ENCODE measurements around the gene PSEN2. TPM values are rescaled to one million over a fixed set of nuclear protein-coding genes. Genes with fewer than 3 reads are reported as not detected.

The PSEN2 gene
- total and polyA plus RNA-seq, 10 of the 15 experiments (the other 5 are each of a cell fraction or from before 2014, with no cell fraction given), result 0.90 to 13.3 (median 7.0) TPM

- TF ChIP-seq NR2C2 (IDR thresholded peaks at IDR 0.05; ENCODE audit: borderline replicate concordance, control insufficient read depth, insufficient read length, low read depth) (no peak), WRNIP1 (IDR thresholded peaks at IDR 0.05; ENCODE audit: borderline replicate concordance, low read depth, low read length) (0 out of 2 replicates have a peak, but pooled peaks have one; percentile 0), SIX5 (IDR thresholded peaks at IDR 0.05; ENCODE audit: low read depth, low read length, severe bottlenecking) (no peak), BMI1 (IDR thresholded peaks at IDR 0.05; ENCODE audit: borderline replicate concordance) (no peak), BCL11A (IDR thresholded peaks at IDR 0.05; ENCODE audit: low read depth, low read length) (0 out of 2 replicates have a peak, but pooled peaks have one; percentile 21), JUND (IDR thresholded peaks at IDR 0.05; ENCODE audit: low read depth, low read length) (no peak), FOXK2 (IDR thresholded peaks at IDR 0.05) (no peak), PBX3 (IDR thresholded peaks at IDR 0.05; ENCODE audit: insufficient replicate concordance, low read depth, low read length) (no peak), BHLHE40 (IDR thresholded peaks at IDR 0.05; ENCODE audit: borderline replicate concordance in 1 of 2, low read depth in 2 of 2, low read length in 1 of 2) (peak in 1 of 2 experiments; percentile 57; a peak in 2 of 4 replicates)
- TF ChIP-seq, protein P1, sequence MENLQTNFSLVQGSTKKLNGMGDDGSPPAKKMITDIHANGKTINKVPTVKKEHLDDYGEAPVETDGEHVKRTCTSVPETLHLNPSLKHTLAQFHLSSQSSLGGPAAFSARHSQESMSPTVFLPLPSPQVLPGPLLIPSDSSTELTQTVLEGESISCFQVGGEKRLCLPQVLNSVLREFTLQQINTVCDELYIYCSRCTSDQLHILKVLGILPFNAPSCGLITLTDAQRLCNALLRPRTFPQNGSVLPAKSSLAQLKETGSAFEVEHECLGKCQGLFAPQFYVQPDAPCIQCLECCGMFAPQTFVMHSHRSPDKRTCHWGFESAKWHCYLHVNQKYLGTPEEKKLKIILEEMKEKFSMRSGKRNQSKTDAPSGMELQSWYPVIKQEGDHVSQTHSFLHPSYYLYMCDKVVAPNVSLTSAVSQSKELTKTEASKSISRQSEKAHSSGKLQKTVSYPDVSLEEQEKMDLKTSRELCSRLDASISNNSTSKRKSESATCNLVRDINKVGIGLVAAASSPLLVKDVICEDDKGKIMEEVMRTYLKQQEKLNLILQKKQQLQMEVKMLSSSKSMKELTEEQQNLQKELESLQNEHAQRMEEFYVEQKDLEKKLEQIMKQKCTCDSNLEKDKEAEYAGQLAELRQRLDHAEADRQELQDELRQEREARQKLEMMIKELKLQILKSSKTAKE (IDR thresholded peaks at IDR 0.05; ENCODE audit: low read depth, poor library complexity, severe bottlenecking), result no peak
Observed at GRCh38 chr1:226827968-226828513, 42.4 kb upstream of the PSEN2 start (continued).

All from GM12878 (cell line).